NCI-H2107 treated with DMSO at 0.1 percent for 48 hours (cell line): Measurements from ENCODE around the gene CTNS.

Source experiments
- DNase-seq: peaks from one replicate; lab custom pipeline; 2025; ENCODE audit not compliant: unreplicated experiment; lab: John Stamatoyannopoulos, UW

Gene CTNS

DNA sequence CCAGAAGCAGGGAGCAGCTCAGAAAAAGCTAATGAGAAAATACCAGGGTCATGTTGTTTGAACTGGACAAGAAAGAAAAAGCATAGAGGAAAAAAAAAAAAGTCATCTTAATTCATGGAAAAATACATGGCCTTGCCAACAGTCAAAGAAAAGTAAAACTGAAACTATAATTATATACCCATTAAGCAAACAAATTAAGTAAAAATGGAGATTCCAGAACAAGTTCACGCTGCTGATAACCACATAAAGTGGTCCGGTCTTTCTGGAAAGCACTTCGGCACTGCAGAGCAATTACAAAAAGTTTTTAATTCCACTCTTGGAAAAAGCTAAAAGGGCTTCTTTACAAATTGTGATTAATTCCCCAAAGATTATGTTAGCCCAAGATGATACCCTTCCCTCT, 71.8 kb downstream of the CTNS start:
- DNase-seq, result no peak

DNA sequence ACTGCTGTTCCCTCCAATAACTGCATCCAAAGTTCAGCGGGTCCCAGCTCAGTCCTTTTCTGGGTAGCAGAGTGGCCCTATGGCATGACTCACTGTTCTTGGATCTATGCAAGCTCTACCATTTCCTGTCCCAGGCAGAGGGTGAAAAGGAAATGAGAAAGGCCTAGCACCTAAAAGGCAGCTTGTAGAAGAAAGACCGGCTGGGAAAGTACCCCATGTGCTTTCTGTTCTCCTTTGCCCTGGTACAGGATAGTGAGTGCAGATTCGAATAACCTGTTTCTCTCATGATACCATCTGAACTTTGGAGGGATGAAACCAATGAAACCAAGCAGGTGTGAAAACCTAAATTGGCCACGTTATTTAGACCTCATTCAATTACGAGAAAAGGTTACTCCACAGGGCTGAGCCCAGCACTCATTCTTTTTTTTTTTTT, 74.4 kb downstream of the CTNS start:
- no peak for DNase-seq
